Raji (cell line): ENCODE results near the gene GPATCH2.

Experiments used
- POLR2A ChIP-seq: IDR thresholded peaks from 2 replicates; pipeline ENCODE4 v1.6.1; 2011; ENCODE audit warnings: low read depth, low read length, control low read depth; ENCODE audit not compliant: insufficient read depth

GPATCH2 gene

GRCh38 chr1:217392441-217392840 lies 238.4 kb downstream of the GPATCH2 start:
- no peak for TF ChIP-seq POLR2A

DNA sequence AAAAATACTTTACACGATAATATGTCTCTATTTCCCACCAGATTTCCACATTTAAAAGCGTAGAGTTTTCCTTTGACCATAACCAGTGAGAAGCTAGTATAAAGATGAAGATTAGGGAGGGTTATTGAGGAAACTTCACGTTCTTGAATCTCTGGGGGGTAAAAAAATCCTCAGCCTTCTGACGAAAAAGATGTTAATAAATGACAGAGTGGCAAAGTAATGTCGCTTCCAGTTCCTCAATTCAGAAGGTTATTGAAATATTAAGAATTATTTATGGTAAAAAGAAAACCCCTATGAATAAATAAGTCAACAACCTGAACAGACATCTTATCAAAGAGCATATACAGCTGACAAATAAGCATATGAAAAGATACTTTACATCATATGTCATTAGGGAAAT lies 241.0 kb downstream of the GPATCH2 start:
- TF ChIP-seq POLR2A, result no peak

- TF ChIP-seq POLR2A, result no peak
These were observed 242.3 kb downstream of the GPATCH2 start for GRCh38 chr1:217388522-217389065.

GRCh38 chr1:217379336-217379735 lies 251.6 kb downstream of the GPATCH2 start:
- TF ChIP-seq POLR2A, result no peak
